SHP77 treated with DMSO at 0.1 percent for 48 hours (cell line): Measurements from ENCODE around the gene UCK2.

Experiments
- DNase-seq: peaks from one replicate; lab custom pipeline; 2025; lab: John Stamatoyannopoulos, UW

Gene UCK2

DNA sequence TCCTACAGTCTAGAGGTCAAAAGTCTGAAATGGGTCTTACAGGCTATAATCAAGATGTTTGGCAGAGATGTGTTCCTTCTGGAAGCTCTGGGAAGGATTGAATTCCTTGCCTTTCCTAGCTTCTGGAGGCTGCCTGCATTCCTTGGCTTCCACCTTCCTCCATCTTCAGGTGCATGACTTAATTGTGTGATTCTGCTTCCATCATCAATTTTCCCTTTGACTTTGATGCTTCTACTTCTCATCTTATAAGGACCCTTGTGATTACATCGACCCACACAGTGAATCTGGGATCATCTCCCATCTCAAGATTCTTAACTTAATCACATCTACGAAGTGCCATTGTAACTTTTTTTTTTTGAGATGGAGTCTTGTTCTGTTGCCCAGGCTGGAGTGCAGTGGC, 111.4 kb downstream of the UCK2 start:
- no peak for DNase-seq

GRCh38 chr1:165941531-165941930, 114.1 kb downstream of the UCK2 start:
- DNase-seq = no peak

- no peak for DNase-seq
Measured at GRCh38 chr1:165942062-165942461, 114.6 kb downstream of the UCK2 start.

DNA sequence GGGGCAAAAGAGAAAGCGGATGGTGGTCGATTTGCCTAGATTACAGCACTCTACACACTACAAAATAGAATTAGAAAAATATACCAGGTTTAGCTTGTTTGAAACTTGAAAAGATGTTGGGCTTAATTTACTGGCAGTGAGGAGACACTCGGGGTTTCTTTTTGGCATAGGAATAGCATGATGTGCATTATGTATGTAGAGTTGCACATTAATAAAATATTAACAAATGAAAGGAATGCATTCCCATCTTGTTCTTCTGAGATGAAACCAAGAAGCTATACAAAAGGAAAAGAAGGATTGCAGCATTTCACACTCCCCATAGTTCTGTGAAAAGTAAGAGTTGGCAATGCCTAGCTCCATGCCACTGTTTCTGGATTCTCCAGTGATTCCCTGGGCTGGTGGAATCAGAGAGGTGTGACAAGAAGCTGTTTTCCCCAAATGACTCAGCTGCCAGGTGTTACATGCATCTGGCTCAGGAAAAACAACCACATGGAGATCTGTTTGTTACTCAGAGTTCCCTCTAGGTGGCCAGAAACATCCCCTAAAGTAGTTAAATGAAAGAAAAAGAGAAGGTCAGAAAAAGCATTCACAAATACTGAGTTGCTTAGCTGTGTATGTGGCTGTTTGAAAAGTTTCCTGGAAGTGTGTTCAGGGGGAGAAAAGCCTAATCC, 115.6 kb downstream of the UCK2 start:
- no peak for DNase-seq

- no peak for DNase-seq
Measured at GRCh38 chr1:165945911-165946310, 118.5 kb downstream of the UCK2 start.

GRCh38 chr1:165947797-165948455, 120.5 kb downstream of the UCK2 start:
- DNase-seq = no peak

DNA sequence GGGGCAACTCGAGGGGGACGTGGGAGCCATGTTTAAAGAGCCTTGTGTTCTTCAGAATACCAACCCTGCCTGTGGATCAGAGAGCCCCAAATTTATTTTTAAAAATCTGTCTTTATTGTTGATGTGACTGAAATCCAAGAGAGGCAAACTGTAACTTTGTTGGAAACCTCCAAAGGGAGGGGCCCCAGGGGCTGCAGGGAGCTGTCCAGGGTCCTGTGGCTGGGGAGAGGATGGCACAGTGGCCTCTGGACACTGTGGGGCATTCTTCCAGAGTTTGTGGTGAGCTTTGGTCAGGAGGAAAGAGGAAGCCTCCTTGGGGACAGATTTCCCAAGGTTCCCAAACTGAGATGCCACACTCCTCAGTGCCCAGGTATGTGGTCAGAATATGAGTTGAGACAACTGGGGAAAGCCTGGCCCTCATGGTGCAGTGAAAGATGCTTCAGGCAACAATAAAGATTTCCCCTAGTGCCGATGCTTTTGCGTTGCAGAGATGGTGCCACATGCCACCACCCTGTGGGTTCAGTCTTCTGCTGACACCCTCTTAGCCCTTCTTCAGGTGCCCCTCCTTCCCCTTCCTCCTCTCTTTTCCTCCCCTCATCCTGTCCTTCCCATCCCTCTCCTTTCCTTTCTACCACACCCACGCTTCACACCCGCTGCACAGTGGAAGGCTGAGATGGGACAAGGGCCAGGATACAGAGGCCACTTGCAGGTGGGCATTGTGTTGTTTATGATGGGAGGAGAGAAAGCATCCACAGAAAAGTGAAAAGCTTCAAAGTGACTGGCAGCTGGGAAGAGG, 122.1 kb downstream of the UCK2 start:
- no peak for DNase-seq

DNA sequence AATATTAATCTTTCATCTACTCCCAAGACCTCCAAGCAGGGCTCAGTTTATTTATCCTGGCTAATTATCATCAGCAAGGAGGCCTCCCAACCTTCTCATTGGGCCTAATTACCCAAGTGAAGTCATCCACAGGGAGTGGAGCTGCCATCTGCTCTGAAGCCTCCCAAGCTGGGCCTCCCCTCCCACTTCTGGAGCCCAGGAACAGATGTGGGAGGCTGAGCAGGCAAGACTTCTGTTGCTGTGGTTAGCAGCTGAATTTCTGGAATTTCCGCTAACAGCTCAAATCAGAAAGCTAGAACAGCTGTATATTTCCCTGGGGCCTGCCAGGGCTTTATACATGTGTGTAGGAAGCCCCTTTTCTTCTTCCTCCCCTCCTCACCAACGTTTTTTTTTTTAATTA, 127.5 kb downstream of the UCK2 start:
- DNase-seq = no peak

GRCh38 chr1:165958306-165958705, 130.9 kb downstream of the UCK2 start:
- no peak for DNase-seq

GRCh38 chr1:165960136-165960535, 132.7 kb downstream of the UCK2 start:
- DNase-seq = no peak

DNA sequence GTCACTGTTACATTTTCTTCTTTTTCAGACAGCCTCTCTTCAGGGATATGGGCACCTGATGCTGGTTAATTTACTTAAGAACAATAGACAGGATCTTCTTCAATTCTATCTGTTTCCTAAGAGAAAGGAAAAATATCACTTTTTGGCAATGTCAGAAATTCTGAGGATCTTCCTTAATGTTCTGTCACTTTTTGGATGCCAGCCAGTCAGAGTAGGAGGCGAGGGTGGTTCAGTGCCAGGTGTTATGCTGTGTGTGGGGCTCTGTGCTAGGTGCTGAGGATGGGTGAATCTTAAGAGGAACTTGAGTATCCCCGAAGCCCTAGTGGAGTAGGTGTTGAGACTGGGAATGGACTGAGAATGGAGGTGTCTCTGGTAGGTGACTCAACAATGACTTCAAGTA, 133.5 kb downstream of the UCK2 start:
- DNase-seq = no peak
